A673 (cell line): ENCODE results near the gene MAST4. TPM values are rescaled to one million over a fixed set of nuclear protein-coding genes. Genes with fewer than 3 reads are reported as not detected.
"Not testable (repeated sequence)": the region's sequence is repeated elsewhere in the genome, so short reads cannot be mapped to it uniquely, and the experiment has no call there.

Source experiments
- BruUV-seq: library from RNA; stranded (reverse); fragments of 400-500 nt; replicated peaks from 2 replicates; lab custom pipeline; 2021; lab: Mats Ljungman, UMichigan
- CTCF ChIA-PET: fragments of 300-600 bp; sonication (Branson Sonifier 250); formaldehyde crosslinking; loops from one replicate; lab custom pipeline; 2022; ENCODE audit warnings: antibody characterized with exemption; lab: Charles Lee
- POLR2A ChIA-PET: fragments of 300-600 bp; sonication (Branson Sonifier 250); formaldehyde crosslinking; loops from one replicate; lab custom pipeline; 2022; ENCODE audit warnings: antibody characterized with exemption; ENCODE audit not compliant: low non-redundant PET; lab: Charles Lee
- DNase-seq: peaks from one replicate; pipeline ENCODE4 v3.0.0-alpha.2; 2015; ENCODE audit warnings: low spot score
- H3K27ac ChIP-seq: fragments of 200-600 bp; sonication (generic); 2 replicates; pipeline ENCODE4 v1.5.1; 2016; ENCODE audit warnings: mixed run types, low read depth, mild to moderate bottlenecking, mixed read lengths, antibody characterized with exemption, low read length; ENCODE audit not compliant: poor library complexity, severe bottlenecking
- H3K27me3 ChIP-seq: fragments of 200-600 bp; sonication (generic); replicated peaks from 2 replicates; pipeline ENCODE4 v1.6.1; 2017; ENCODE audit warnings: mixed run types, low read depth, mild to moderate bottlenecking, mixed read lengths, antibody characterized with exemption, low read length; ENCODE audit not compliant: insufficient read depth, poor library complexity
- H3K36me3 ChIP-seq: fragments of 200-600 bp; sonication (generic); 2 replicates; pipeline ENCODE4 v1.6.1; 2016; ENCODE audit warnings: mixed run types, mild to moderate bottlenecking, mixed read lengths, antibody characterized with exemption, low read length; ENCODE audit not compliant: insufficient read depth, poor library complexity, severe bottlenecking
- H3K4me1 ChIP-seq: fragments of 200-600 bp; sonication (generic); 2 replicates; pipeline ENCODE4 v1.6.1; 2017; ENCODE audit warnings: mixed run types, mild to moderate bottlenecking, mixed read lengths, antibody characterized with exemption, low read length; ENCODE audit not compliant: insufficient read depth, poor library complexity, severe bottlenecking
- H3K4me3 ChIP-seq: fragments of 200-600 bp; sonication (generic); 2 replicates; pipeline ENCODE4 v1.5.1; 2016; ENCODE audit warnings: low read depth, mixed run types, mild to moderate bottlenecking, mixed read lengths, low read length; ENCODE audit not compliant: poor library complexity, severe bottlenecking
- H3K9me3 ChIP-seq: fragments of 200-600 bp; sonication (generic); 2 replicates; pipeline ENCODE4 v1.6.1; 2016; ENCODE audit warnings: mixed run types, low read depth, mild to moderate bottlenecking, mixed read lengths, antibody characterized with exemption, low read length; ENCODE audit not compliant: poor library complexity, severe bottlenecking
- EZH2 ChIP-seq: fragments of 200-600 bp; sonication (generic); IDR thresholded peaks from 2 replicates; pipeline ENCODE4 v1.6.1; 2017; ENCODE audit warnings: borderline replicate concordance, low read depth, mild to moderate bottlenecking, mixed read lengths, antibody characterized with exemption, low read length; ENCODE audit not compliant: poor library complexity, severe bottlenecking
- intact Hi-C: fragments of 100-400 bp; cut with micrococcal nuclease; formaldehyde crosslinking; loops from one replicate; pipeline ENCODE4 v1.10.0; 2022; ENCODE audit not compliant: unreplicated experiment
- total RNA-seq: library from RNA; stranded (reverse); gene quantifications from 2 replicates; pipeline ENCODE4 v1.2.3, GENCODE V29; 2021
- TF ChIP-seq, protein P1 (sequence below): fragments of 300-800, 200-600 bp; sonication (generic); conservative IDR thresholded peaks from 2 replicates; pipeline ENCODE4 v1.5.1; 2017; ENCODE audit warnings: low read depth, mild to moderate bottlenecking, antibody characterized with exemption, low read length, moderate library complexity, mixed read lengths

MAST4 gene
- total RNA-seq, 1 experiment from 2014 or later: 4.5 TPM

DNA sequence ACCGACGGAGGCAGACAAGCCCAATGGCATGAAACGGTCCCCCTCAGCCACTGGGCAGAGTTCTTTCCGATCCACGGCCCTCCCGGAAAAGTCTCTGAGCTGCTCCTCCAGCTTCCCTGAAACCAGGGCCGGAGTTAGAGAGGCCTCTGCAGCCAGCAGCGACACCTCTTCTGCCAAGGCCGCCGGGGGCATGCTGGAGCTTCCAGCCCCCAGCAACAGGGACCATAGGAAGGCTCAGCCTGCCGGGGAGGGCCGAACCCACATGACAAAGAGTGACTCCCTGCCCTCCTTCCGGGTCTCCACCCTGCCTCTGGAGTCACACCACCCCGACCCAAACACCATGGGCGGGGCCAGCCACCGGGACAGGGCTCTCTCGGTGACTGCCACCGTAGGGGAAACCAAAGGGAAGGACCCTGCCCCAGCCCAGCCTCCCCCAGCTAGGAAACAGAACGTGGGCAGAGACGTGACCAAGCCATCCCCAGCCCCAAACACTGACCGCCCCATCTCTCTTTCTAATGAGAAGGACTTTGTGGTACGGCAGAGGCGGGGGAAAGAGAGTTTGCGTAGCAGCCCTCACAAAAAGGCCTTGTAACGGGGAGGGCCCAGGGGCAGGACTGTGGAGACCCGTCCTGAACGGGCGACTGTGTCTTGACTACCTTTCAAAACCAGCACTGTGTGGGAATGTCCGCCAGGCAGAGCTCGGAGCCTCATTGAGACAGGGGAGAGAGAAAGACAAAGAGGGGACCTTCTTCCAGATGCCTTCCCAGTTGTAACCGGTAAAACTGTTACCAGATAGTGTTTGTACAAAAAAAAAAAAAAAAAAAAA, 570.5 kb downstream of the MAST4 start:
- no peak for DNase-seq
- CTCF ChIA-PET: interaction anchor here (0.5 kb wide), 1 partner anchor 665 kb away, joined by 3 read pairs; no protein-coding TSS in a partner anchor
- no peak overlapping the region for H3K27ac ChIP-seq
- H3K36me3 ChIP-seq: no peaks in the 10 kb centered on the region
- TF ChIP-seq, protein P1, sequence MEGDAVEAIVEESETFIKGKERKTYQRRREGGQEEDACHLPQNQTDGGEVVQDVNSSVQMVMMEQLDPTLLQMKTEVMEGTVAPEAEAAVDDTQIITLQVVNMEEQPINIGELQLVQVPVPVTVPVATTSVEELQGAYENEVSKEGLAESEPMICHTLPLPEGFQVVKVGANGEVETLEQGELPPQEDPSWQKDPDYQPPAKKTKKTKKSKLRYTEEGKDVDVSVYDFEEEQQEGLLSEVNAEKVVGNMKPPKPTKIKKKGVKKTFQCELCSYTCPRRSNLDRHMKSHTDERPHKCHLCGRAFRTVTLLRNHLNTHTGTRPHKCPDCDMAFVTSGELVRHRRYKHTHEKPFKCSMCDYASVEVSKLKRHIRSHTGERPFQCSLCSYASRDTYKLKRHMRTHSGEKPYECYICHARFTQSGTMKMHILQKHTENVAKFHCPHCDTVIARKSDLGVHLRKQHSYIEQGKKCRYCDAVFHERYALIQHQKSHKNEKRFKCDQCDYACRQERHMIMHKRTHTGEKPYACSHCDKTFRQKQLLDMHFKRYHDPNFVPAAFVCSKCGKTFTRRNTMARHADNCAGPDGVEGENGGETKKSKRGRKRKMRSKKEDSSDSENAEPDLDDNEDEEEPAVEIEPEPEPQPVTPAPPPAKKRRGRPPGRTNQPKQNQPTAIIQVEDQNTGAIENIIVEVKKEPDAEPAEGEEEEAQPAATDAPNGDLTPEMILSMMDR: no peak
- TF ChIP-seq EZH2: no peak
- H3K27me3 ChIP-seq: no peaks in the 10 kb centered on the region
- POLR2A ChIA-PET: no interaction called here
- intact Hi-C loops: no loop called here
- H3K4me3 ChIP-seq: no peak overlapping the region
- no TSS peak for BruUV-seq
- no peaks in the 10 kb centered on the region for H3K4me1 ChIP-seq
- H3K9me3 ChIP-seq: no peaks in the 10 kb centered on the region

DNA sequence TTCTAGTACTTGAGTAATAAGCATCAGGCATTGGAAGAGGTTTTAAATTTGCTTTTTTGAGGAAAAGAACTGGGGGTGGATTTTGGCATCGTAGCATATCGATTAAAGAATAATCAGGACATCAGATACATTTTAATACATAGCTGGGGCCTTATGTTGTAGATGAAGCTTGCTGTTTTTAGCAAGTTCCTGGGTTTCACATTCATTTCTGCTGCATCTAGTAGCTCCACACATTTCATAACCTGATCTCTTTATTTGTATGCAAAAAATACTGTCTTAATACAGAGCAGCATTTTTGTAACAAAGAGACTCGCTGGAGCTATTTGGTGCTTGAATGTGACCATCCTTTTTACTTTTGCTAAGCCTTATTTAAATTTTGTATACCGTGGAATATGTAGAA, 571.9 kb downstream of the MAST4 start:
- intact Hi-C loops: no loop called here
- no peak overlapping the region for H3K4me3 ChIP-seq
- no peaks in the 10 kb centered on the region for H3K4me1 ChIP-seq
- no peaks in the 10 kb centered on the region for H3K27me3 ChIP-seq
- POLR2A ChIA-PET: no interaction called here
- no TSS peak for BruUV-seq
- H3K27ac ChIP-seq: no peak overlapping the region
- CTCF ChIA-PET: no interaction called here
- TF ChIP-seq, protein P1: no peak
- TF ChIP-seq EZH2: no peak
- no peaks in the 10 kb centered on the region for H3K9me3 ChIP-seq
- no peak for DNase-seq
- H3K36me3 ChIP-seq: no peaks in the 10 kb centered on the region

DNA sequence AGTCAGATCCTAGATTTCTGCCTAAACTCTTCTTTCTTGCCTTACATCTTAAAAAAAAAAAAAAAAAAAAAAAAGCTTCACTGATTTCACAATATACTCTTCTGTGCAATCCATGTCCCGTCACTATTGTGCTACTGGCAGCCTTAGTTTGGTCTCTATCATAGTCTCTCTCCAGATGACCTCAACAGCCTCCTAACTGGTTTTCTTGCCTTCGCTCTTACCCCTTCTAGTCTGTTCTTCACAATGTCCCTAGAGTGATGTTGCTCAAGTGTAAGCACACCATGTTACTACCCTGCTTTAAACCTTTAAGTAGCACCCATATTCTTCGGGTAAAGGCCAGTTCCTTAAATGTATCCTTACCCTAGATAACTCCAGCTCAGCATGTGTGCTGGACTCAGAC, 574.6 kb downstream of the MAST4 start:
- ChIA-PET POLR2A (interaction anchor here (0.7 kb wide), 1 partner anchor 225 kb away, joined by 13 read pairs; no protein-coding TSS in a partner anchor), CTCF (no interaction called here)
- no peak overlapping the region for H3K27ac ChIP-seq
- H3K4me3 ChIP-seq: no peak overlapping the region
- no peaks in the 10 kb centered on the region for H3K4me1 ChIP-seq
- DNase-seq: no peak
- H3K27me3 ChIP-seq: no peaks in the 10 kb centered on the region
- no peaks in the 10 kb centered on the region for H3K9me3 ChIP-seq
- TF ChIP-seq, protein P1: no peak
- no peak for TF ChIP-seq EZH2
- H3K36me3 ChIP-seq: no peaks in the 10 kb centered on the region
- intact Hi-C loops: no loop called here
- BruUV-seq: no TSS peak

DNA sequence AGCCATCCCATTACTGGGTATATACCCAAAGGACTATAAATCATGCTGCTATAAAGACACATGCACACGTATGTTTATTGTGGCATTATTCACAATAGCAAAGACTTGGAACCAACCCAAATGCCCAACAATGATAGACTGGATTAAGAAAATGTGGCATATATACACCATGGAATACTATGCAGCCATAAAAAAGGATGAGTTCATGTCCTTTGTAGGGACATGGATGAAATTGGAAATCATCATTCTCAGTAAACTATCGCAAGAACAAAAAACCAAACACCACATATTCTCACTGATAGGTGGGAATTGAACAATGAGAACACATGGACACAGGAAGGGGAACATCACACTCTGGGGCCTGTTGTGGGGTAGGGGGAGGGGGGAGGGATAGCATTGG, 577.2 kb downstream of the MAST4 start:
- CTCF ChIA-PET, BruUV-seq: not testable (repeated sequence)

More for the DNA sequence above, 577.2 kb downstream of the MAST4 start:
- DNase-seq, POLR2A ChIA-PET, H3K36me3 ChIP-seq, H3K27ac ChIP-seq, H3K27me3 ChIP-seq, intact Hi-C loops, H3K9me3 ChIP-seq, H3K4me1 ChIP-seq, H3K4me3 ChIP-seq: not testable (repeated sequence)
